Measurements from ENCODE around the gene NCBP2L.

DNA sequence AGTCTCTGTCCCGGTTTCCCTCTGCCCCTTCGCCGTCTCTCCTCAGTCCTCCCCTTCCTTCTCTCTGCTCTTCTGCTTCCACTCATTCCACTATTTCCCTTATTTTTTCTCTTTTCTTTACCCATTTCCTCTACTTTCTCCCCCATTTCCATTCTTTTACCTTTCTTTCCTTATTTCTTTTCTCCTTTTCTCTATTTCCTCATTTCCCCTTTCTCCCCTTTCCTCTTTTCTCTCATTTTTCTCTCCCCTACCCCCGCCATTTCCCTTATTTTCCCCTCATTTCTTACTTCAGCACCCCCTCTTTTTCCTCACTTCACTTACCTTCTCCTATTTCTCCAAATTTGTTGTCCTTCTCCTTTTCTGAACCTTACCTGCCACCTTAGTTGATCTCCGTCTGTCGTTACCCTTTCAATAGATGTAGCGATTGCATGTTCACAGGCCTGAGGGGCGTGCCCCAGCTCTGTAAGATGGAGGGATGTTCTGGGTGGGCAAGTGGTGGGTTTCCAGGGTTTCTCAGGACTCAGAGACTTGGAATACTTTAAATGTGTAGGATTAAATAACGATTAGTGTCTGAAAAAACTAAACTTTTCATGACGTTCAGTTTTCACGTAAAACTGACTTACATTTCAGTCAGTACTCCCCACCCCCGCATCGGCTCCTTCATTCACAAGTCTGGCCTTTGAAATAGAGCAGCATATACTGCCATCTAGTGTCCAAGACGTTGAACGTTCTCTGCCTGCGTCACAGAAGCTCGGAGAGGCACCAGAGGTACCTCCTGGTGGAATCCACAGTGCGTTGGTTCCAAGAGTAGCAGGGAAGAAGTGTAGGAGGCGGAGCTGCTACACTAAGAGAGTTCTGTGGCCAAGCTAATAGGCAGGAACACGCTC lies 641 bp upstream of the NCBP2L start:
- no peak for TF ChIP-seq TAF1 (IDR thresholded peaks at IDR 0.05; ENCODE audit: low read depth)
- no peak for TF ChIP-seq CREB1 (IDR thresholded peaks at IDR 0.05; ENCODE audit: low read depth)
- TF ChIP-seq, protein P1, sequence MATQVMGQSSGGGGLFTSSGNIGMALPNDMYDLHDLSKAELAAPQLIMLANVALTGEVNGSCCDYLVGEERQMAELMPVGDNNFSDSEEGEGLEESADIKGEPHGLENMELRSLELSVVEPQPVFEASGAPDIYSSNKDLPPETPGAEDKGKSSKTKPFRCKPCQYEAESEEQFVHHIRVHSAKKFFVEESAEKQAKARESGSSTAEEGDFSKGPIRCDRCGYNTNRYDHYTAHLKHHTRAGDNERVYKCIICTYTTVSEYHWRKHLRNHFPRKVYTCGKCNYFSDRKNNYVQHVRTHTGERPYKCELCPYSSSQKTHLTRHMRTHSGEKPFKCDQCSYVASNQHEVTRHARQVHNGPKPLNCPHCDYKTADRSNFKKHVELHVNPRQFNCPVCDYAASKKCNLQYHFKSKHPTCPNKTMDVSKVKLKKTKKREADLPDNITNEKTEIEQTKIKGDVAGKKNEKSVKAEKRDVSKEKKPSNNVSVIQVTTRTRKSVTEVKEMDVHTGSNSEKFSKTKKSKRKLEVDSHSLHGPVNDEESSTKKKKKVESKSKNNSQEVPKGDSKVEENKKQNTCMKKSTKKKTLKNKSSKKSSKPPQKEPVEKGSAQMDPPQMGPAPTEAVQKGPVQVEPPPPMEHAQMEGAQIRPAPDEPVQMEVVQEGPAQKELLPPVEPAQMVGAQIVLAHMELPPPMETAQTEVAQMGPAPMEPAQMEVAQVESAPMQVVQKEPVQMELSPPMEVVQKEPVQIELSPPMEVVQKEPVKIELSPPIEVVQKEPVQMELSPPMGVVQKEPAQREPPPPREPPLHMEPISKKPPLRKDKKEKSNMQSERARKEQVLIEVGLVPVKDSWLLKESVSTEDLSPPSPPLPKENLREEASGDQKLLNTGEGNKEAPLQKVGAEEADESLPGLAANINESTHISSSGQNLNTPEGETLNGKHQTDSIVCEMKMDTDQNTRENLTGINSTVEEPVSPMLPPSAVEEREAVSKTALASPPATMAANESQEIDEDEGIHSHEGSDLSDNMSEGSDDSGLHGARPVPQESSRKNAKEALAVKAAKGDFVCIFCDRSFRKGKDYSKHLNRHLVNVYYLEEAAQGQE (IDR thresholded peaks at IDR 0.05; ENCODE audit: low read depth): no peak
- no peak for TF ChIP-seq EP300 (IDR thresholded peaks at IDR 0.05; ENCODE audit: borderline replicate concordance)
- TF ChIP-seq YY1 (IDR thresholded peaks at IDR 0.05; ENCODE audit: low read depth): no peak
